NCI-H2196 (cell line): ENCODE results near the gene ECI1.
A peak's percentile ranks its signal among the peaks of the same experiment; 100 is the strongest.

Source experiments
- DNase-seq: peaks from one replicate; lab custom pipeline; 2025; ENCODE audit not compliant: unreplicated experiment; lab: John Stamatoyannopoulos, UW

ECI1 gene

DNA sequence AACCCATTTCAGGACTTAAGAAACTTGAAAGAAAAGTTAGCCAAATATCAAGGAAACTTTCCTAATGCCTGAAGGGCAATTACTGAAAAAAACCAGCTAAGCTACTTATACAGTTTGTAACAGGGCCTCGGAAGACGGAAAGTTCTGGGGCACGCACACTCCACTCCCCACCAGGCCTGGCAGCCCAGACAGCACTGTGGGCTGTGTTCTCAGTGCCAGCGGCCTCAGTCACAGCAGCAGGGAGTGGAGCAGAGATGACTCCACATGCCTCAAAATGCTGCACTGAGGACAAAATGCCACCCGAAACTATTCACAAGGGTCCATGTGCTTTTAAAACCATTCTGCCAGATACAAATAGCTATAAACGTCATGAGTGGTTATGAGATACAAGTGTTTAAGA, 6.3 kb upstream of the ECI1 start:
- DNase-seq = no peak

DNA sequence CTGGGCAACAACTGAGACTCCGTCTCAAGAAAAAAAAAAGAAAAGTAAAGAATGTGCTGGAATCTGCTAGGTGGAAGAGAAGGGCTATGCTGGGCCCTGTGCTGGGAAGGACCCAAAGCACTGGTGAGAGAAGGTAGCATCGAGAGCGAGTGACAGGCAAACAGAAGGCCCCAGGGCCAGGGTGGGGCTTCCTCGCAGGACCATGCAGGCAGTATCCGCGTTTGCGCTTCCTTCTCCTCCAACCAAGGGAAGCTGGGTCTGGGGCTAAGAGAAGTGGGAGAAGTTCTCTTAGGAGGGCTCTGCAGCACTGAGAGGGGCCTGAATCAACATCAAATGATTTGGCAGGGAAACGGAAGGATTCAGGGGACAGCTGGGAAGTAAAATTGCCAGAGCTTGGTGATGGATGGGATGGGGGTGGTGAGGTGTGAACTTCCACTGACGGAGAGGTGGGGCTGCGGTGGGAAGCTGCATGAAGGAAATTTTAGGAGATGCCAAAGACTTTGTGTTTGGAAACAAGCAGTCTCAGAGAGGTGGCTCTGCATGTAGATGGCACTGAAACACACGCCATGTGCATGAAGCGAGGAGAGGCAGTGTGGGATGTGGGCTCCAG, 5.2 kb upstream of the ECI1 start:
- no peak for DNase-seq

DNA sequence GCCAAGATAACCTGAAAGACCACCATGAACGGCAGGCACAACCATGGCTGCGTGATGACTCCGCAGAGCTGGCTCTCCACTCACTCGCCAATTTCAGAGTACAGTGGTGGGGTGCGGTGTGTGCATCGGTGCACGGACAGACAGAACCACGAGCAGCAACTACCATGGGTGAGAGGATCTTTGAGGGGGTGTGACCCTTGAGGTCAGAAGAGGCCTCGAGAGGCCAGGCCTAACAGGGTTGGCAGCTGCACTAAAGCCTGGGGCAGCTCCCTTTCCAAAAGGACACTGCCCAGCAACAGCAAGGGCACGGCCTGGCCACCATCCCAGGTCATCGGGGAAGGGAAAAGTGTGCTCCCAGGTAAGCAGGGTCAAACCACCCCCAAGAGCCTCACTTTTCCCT, 1.9 kb upstream of the ECI1 start:
- DNase-seq = no peak

DNA sequence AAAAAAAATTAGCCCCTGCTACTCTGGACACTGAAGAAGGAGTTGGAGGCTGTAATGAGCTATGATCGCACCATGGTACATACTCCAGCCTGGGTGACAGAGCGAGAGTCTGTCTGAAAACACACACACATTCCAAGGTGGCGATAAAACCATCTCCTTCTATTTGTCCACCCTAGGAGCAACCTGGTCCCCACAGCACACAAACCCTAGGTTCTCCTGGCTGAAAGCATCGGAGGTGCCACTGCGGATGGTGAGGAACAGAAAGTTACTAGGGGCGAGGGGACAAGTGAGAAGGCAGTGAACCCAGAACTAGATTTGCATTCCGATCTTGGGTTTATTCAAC, 1.4 kb upstream of the ECI1 start:
- DNase-seq = no peak

DNA sequence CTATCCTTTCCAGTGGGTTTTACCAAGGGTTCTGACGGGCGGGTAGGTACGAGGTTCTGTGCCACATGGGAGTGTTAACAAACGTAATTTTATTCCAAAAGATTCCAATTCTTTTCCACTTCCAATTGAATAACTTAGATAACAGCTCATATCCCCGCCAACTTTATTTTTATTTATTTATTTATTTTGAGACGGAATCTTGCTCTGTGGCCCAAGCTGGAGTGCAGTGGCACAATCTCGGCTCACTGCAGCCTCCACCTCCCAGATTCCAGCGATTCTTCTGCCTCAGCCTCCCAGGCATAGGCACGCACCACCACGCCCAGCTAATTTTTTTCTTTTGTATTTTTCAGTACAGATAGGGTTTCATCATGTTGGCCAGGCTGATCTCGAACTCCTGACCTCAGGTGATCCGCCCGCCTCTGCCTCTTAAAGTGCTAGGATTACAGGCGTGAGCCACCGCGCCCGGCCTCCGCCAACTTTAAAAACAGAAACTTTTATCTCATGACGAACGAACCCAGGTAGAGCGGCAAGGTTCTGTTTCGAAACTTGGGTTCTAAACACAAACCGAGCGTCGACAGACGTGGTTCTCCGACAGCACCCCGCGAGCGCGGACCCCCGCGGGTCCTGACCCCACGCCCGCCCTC, 613 bp downstream of the ECI1 start:
- no peak for DNase-seq

DNA sequence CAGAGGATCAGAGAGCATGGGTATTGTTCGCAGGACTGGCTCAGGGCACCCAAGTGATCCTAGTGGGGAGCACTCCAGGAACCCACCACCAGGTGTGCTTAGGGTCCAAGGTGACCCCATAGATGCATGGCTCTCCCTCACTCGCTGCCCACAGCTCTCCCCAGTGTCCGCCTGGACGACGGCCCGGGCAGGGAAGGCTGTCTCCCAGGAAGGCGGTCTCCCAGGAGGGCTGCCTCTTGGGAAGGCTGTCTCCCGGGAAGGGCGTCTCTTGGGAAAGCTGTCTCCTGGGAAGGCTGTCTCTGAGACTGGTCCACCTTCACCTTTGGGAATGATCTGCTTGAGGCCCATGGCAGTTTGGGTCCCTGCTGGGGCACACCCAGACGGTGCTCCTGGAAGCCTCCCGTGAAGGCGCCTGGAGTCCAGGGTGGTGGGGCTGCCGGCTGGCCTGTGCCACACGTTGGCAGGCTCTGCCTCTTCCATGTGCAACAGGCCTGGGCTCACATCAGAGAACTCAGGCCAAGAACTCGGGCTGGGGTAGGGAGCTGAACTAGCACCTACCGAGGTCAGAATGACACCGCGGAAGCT, 5.0 kb downstream of the ECI1 start:
- no peak for DNase-seq

DNA sequence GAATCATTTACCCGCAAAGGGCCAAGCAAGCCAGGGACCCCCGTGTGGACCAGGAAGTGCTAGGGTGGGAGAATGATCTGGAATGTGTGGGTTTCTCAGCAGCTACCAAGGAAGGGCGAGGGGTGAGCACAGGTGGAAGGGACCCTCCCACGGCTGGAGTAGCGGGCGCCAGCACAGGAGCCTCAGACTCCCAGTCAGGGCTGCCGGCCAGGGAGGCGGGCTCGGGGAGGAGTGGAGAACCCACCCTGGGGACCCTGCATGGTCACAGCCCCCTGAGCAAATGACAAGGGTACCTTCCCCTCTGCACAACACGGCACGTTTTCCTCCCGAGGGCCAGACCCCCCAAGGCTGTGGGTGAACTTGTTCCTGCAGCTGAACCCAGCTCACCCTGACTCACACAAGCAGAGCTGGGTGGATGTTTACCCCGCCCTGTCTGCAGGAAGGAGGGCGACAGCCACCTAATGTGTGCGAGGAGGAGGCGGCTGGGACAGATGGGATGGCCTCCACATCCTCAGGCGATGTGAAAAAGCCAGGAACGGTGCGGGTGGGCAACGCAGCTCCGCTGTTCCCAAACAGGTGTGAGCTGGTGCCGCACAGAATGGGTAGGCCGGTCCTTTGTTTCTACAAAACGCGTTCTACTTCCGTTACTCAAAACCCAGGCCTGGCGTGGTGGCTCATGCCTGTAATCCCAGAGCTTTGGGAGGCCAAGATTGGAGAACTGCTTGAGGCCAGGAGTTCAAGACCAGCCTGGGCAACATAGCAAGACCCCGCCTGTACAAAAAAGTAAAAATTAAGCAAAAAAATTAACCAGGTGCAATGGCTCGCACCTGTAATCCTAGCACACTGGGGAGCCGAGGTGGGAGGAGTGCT, 6.2 kb downstream of the ECI1 start:
- DNase-seq = no peak

DNA sequence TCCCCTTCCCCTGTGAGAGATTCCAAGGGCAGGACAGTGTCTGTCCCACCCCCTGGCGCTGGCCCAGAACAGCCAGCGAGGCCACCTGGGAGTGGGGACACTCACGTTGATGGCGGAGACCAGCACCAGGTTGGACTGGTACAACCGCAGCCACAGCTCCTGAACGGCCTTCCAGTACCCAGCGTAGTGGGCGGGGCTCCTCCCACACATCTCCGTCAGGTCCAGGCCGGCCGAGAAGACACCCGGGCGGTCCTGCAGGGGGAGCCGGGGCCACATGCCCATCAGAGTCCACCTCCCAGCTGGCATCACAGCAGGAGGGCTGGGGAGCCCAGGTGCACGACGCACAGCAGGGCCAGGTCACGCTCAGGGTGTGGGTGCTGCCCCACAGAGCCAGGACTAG, 7.1 kb downstream of the ECI1 start:
- DNase-seq = no peak

DNA sequence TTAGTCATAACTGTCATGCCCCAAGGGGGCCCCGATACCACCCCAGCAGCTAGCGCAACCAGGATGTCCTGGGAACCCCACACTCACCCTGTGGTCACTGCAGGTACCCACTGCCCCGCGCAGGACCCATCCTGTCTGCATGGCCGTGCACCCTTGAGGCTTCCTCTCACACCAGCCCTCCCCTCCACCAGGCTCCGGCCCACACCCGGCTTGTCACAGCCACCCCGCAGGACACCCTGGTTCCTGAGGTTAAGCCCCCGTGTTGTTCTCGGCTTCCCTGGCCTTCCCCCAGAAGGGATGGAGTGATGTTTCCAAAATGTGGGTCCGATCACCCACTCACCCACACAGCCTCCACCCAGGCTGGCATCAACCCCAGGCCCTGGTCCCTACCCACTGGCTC, 7.6 kb downstream of the ECI1 start:
- DNase-seq = no peak

DNA sequence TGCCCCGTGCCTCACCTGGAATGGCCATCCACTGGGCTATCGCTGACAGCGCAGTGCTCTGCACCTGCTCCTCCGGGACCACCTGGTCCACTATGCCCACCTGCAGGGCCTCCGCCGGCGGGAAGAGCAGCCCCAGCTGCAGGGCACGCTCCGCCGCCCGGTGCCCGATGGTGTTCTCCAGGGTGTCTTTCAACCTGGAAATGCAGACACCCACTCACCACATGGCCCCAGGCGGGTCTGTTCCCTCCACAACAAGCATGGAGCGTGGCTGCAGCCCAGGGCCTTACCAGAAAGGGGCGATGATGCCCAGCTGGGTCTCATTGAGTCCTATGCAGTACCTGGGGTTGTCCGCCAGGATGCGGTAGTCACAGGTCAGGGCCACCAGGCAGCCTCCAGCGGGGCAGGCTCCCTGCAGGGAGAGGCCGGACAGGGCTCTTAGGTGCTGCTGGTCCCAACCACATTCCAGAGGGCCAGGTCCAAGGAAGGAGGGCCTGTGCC, 8.3 kb downstream of the ECI1 start:
- DNase-seq = no peak

DNA sequence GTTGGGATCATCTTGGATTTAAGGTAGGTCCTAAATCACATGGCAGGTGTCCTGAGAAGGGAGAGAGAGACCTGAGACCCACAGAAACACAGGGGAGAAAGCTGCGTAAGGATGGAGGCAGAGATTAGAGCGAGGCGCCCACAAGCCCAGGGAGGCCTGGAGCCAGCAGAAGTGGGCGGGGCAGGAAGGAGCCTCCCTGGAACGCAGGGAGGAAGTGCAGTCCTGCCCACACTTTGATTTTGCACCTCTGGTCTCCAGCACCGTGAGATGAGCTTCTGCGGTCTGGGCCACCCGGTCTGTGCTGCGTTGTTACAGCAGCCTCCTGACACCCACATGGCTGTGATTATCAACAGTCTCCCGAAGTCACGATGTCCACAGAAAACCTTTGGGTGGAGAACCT, 8.8 kb downstream of the ECI1 start:
- no peak for DNase-seq

DNA sequence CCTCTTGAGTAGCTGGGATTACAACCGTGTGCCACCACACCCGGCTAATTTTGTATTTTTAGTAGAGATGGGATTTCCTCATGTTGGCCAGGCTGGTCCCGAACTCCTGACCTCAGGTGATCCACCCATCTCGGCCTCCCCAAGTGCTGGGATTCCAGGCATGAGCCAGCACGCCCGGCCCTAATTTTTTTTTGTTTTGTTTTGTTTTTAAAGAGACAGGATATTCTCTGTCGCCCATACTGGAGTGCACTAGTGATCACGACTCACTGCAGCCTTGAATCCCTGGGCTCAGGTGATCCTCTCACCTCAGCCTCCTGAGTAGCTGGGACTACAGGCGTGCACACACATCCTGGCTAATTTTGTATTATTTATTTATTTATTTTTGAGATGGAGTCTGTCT, 11.1 kb downstream of the ECI1 start:
- DNase-seq = peak; percentile 12

DNA sequence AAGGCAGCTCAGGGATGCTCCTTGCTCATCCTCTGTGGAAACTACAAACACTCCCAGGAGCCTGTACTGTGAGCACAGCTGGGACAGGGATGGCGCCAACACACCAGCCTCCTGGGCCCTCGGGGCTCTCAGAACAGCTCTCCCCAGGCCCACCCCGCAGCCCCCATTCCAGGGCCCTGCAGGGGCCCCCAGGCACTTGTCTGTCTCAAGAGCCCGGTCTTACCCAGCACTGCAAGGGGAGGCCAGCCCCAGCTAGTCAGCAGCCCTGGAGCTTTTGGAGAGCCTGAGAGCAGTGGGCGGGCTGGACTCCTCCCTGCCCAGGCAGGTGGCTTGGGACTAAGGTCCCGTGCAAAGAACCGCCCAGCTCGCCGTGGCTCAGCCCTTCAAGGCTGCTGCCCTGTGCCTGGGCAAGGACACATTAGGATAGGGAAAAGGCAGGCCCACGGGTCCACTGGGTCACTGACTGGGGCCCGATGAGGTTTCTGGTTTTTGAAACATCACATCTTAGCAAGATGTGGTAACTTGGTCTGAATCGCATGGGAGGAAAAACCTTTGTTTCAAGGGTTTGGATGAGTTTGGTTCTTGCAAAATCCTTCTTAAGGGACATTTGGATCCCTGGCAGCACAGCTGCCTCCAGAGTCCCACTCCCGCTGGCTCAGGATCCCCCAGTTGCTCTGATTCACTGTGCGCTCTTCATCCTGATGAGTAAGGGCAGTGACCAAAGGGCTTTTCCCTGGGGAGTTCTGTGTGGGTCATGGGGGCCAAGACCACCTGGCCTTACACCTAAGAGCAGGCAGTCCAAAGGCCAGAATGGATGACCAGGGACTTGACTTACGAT, 12.3 kb downstream of the ECI1 start:
- no peak for DNase-seq

DNA sequence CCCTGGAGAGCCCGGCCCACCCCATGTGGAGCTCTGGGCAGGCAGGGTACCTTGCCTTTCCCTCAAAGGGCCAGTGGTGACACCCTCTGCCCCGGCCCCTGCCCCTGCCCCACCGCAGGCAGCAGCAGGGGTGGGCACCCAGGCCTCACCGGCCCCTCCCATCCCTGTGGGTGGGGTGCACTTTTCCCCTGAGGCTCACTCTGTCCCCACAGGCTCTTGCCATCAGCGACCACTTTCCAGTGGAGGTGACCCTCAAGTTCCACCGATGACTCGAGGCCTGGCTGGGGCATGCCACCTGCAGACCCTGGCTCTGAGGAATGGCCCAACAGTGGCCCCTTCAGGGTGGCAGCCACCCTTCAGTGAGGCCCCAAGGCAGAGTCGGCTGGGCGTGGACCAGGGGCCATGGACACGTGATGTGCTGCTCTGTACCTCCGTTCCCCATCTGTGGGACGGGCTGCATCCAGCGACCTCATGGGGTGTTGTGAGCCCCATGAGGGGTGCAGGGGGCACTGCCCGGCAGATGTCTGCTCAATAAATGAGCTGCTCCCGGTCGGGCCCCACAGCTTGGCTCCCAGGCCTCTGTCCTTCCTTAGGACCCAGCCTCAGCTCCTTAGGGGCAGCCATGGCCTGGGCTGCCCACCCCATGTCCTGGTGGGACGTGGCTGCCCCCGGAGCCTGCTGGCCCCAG, 13.1 kb downstream of the ECI1 start:
- no peak for DNase-seq

DNA sequence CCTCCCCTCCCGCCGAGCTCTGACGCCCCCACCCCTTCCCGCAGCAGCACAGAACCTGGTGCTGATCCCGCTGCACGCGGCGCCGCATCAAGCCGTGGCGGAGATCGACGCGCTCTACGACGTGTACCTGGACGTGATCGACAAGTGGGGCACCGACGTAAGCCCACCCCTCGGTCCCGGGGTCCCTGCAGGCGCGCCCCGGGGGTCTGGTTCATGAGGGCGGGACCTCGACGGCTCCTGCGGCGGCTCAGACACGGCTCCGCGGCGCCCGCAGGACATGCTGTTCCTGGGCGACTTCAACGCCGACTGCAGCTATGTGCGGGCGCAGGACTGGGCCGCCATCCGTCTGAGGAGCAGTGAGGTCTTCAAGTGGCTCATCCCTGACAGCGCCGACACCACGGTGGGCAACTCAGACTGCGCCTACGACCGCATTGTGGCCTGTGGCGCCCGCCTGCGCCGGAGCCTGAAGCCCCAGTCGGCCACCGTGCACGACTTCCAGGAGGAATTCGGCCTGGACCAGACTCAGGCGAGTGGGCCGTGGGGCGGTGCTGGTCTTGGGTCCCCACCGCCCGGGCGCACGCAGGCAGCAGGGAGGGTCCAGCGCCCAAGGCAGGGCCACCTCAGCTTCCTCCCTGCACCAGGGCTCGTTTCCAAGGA, 13.8 kb downstream of the ECI1 start:
- no peak for DNase-seq

DNA sequence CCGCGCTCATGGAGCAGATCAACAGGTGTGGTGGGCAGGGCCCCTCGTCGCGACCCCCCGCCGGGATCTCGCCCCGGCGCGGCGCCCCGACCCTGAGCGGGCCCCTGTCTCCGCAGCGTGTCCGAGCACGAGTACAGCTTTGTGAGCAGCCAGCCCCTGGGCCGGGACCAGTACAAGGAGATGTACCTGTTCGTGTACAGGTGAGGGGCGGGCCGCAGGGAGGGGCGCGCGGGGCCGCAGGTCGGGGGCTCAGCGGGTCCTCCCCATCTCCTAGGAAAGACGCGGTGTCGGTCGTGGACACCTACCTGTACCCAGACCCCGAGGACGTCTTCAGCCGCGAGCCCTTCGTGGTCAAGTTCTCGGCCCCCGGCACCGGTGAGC, 14.3 kb downstream of the ECI1 start:
- DNase-seq = no peak

DNA sequence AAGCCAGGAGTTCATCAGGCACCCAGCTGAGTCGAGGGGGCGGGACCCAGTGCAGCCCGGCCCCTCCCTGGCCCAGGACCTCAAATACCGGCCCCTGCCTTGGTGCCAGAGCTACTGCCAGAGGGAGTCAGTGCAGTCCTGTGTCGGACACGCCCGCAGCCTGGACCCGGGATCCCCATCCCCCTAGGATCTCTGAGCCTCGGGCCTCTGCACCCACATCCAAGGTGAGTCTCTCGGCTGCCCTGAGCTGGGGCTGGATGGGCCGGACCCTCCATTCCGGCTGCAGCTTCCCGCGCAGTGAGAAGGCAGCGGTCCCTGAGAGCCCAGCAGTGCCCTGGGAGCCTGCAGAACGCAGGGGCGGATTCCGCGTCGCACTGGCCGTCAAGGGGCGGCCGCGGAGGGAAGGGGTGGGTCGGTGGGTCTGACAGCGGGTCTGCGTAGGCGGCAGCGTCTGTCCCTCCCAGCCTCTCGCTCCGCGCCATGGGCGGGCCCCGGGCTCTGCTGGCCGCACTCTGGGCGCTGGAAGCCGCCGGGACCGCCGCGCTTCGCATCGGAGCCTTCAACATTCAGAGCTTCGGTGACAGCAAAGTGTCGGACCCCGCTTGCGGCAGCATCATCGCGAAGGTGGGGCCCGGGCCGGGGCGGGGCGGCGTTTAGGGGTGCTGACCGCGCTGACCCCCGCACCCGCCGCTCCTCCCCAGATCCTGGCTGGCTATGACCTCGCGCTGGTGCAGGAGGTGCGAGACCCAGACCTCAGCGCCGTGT, 14.9 kb downstream of the ECI1 start, which contains the start of gene DNASE1L2:
TSS of gene DNASE1L2 (plus strand) at position 108 of the 765 bp plus-strand sequence. CDS start at position 481, 373 bp downstream.
- DNase-seq = no peak

DNA sequence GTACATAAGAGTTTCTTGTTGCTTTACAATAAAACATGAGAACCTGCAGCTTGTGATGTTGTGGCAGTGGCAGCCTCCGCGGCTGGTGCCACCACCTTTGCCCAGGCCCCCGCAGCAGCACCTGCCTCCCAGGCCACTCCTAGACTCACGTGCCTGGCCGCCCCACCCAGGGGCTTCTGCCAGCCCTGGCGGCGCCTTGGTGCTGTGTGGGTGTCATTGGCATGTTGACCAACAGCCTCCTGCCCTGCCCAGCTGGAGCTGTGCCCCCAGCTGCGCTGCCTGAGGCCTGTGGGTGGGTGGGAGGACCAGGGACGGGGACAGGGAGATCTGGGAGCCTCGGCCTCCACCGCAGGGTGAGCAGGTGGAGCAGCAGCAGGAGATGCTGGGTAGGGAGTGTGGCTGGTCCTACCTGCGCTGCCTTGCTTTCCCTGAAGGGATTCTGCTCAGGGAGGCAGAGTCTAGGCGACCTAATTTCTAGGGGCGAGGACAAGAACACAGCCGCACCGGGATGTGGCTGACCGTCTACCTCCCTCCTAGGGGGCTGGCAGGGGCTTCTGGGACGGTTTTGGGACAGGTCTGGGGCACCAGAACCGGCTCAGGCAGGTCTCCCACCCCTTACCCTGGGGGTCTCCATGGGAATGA, 15.6 kb downstream of the ECI1 start:
- peak; percentile 85 for DNase-seq
